Measurements from ENCODE around the gene PTPRJ. TPM values are rescaled to one million over a fixed set of nuclear protein-coding genes. Genes with fewer than 3 reads are reported as not detected.

PTPRJ gene
- total and polyA plus RNA-seq, 4 donors = 4.1 to 24.7 (median 14.6) TPM

DNA sequence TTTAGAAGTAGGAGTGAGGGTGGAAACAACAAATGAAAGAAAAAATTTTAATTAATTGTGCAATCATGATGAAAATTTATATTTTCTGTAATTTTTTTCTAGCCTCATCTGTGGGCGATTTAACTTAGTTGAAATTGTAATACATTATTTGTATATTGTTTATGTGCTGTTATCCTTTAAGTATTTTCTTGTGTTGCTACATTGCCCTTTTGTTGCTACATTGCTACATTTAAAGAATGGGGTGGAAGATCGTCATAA is 130.1 kb downstream of the PTPRJ start:
- H3K9me3 ChIP-seq (ENCODE audit: control insufficient read depth in 4 of 4, low read length in 3 of 4) = peaks cover 0 to 4% (median 0%) of the 10 kb centered on the region in 4 donors
- 57% methylated on average over 2 of the region's 2 CpGs for WGBS
- peaks cover 0 to 10% (median 1%) of the 10 kb centered on the region in 4 donors for H3K36me3 ChIP-seq (ENCODE audit: control insufficient read depth in 4 of 4, insufficient read depth in 3 of 4, low read depth in 1 of 4, low read length in 3 of 4)
- DNase-seq (ENCODE audit: low spot score) = no peak
- no peak overlapping the region for H3K4me3 ChIP-seq (ENCODE audit: low read depth in 1 of 3, low read length in 3 of 3)
- H3K27ac ChIP-seq (ENCODE audit: low read depth in 1 of 2, low read length in 2 of 2) = no peak overlapping the region
- H3K4me1 ChIP-seq (ENCODE audit: control insufficient read depth in 4 of 4, insufficient read depth in 4 of 4, low read length in 3 of 4) = peaks cover 0 to 41% (median 35%) of the 10 kb centered on the region in 4 donors
- H3K9ac ChIP-seq (ENCODE audit: low read depth in 1 of 2, low read length in 2 of 2) = no peak overlapping the region
- TF ChIP-seq, protein P1, sequence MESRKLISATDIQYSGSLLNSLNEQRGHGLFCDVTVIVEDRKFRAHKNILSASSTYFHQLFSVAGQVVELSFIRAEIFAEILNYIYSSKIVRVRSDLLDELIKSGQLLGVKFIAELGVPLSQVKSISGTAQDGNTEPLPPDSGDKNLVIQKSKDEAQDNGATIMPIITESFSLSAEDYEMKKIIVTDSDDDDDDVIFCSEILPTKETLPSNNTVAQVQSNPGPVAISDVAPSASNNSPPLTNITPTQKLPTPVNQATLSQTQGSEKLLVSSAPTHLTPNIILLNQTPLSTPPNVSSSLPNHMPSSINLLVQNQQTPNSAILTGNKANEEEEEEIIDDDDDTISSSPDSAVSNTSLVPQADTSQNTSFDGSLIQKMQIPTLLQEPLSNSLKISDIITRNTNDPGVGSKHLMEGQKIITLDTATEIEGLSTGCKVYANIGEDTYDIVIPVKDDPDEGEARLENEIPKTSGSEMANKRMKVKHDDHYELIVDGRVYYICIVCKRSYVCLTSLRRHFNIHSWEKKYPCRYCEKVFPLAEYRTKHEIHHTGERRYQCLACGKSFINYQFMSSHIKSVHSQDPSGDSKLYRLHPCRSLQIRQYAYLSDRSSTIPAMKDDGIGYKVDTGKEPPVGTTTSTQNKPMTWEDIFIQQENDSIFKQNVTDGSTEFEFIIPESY (IDR thresholded peaks at IDR 0.05) = no peak
- TF ChIP-seq GABPA (IDR thresholded peaks at IDR 0.05 in 1 of 2, conservative IDR thresholded peaks at IDR 0.05 in 1 of 2) (no peak), NR2F2 (IDR thresholded peaks at IDR 0.05) (no peak), HNF4A (conservative IDR thresholded peaks at IDR 0.05) (no peak), FOXA1 (IDR thresholded peaks at IDR 0.05) (no peak), JUND (IDR thresholded peaks at IDR 0.05) (no peak), FOXA2 (IDR thresholded peaks at IDR 0.05) (no peak), EGR1 (IDR thresholded peaks at IDR 0.05; ENCODE audit: low read depth in 2 of 2) (no peak), SP1 (IDR thresholded peaks at IDR 0.05) (no peak), TAF1 (conservative IDR thresholded peaks at IDR 0.05) (no peak), RXRA (IDR thresholded peaks at IDR 0.05) (no peak), HNF4G (IDR thresholded peaks at IDR 0.05) (no peak), YY1 (IDR thresholded peaks at IDR 0.05) (no peak), RAD21 (IDR thresholded peaks at IDR 0.05) (no peak)
- TF ChIP-seq, protein P2, sequence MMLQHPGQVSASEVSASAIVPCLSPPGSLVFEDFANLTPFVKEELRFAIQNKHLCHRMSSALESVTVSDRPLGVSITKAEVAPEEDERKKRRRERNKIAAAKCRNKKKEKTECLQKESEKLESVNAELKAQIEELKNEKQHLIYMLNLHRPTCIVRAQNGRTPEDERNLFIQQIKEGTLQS (IDR thresholded peaks at IDR 0.05) = no peak
- TF ChIP-seq, protein P3, sequence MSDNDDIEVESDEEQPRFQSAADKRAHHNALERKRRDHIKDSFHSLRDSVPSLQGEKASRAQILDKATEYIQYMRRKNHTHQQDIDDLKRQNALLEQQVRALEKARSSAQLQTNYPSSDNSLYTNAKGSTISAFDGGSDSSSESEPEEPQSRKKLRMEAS (IDR thresholded peaks at IDR 0.05) = no peak
- TF ChIP-seq, protein P4, sequence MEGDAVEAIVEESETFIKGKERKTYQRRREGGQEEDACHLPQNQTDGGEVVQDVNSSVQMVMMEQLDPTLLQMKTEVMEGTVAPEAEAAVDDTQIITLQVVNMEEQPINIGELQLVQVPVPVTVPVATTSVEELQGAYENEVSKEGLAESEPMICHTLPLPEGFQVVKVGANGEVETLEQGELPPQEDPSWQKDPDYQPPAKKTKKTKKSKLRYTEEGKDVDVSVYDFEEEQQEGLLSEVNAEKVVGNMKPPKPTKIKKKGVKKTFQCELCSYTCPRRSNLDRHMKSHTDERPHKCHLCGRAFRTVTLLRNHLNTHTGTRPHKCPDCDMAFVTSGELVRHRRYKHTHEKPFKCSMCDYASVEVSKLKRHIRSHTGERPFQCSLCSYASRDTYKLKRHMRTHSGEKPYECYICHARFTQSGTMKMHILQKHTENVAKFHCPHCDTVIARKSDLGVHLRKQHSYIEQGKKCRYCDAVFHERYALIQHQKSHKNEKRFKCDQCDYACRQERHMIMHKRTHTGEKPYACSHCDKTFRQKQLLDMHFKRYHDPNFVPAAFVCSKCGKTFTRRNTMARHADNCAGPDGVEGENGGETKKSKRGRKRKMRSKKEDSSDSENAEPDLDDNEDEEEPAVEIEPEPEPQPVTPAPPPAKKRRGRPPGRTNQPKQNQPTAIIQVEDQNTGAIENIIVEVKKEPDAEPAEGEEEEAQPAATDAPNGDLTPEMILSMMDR (IDR thresholded peaks at IDR 0.05; ENCODE audit: low read depth, low read length, missing input control) = no peak
- TF ChIP-seq, protein P5, sequence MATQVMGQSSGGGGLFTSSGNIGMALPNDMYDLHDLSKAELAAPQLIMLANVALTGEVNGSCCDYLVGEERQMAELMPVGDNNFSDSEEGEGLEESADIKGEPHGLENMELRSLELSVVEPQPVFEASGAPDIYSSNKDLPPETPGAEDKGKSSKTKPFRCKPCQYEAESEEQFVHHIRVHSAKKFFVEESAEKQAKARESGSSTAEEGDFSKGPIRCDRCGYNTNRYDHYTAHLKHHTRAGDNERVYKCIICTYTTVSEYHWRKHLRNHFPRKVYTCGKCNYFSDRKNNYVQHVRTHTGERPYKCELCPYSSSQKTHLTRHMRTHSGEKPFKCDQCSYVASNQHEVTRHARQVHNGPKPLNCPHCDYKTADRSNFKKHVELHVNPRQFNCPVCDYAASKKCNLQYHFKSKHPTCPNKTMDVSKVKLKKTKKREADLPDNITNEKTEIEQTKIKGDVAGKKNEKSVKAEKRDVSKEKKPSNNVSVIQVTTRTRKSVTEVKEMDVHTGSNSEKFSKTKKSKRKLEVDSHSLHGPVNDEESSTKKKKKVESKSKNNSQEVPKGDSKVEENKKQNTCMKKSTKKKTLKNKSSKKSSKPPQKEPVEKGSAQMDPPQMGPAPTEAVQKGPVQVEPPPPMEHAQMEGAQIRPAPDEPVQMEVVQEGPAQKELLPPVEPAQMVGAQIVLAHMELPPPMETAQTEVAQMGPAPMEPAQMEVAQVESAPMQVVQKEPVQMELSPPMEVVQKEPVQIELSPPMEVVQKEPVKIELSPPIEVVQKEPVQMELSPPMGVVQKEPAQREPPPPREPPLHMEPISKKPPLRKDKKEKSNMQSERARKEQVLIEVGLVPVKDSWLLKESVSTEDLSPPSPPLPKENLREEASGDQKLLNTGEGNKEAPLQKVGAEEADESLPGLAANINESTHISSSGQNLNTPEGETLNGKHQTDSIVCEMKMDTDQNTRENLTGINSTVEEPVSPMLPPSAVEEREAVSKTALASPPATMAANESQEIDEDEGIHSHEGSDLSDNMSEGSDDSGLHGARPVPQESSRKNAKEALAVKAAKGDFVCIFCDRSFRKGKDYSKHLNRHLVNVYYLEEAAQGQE (IDR thresholded peaks at IDR 0.05) = no peak
- H3K27me3 ChIP-seq (ENCODE audit: control insufficient read depth in 4 of 4, insufficient read depth in 4 of 4, low read length in 3 of 4) = no peaks in the 10 kb centered on the region

Data from liver (tissue), 9 donors.